Renal cortex interstitium (tissue), 11 donors: ENCODE measurements around the gene WDR70. TPM values are rescaled to one million over a fixed set of nuclear protein-coding genes. Genes with fewer than 3 reads are reported as not detected.
"Not testable (repeated sequence)": the region's sequence is repeated elsewhere in the genome, so short reads cannot be mapped to it uniquely, and the experiment has no call there.

Experiments
- DNase-seq, 11 donors: peaks; one replicate each; pipeline ENCODE4 v3.0.0-alpha.2; 2013; ENCODE audit warnings: low read depth in 9 of 11, low spot score in 4 of 11; ENCODE audit errors: extremely low read depth in 1 of 11
- polyA plus RNA-seq, 3 donors: library from polyadenylated mRNA; unstranded; fragments of 120-200 nt; gene quantifications; one replicate each; pipeline ENCODE4 v1.2.1, GENCODE V29; 2013; ENCODE audit not compliant: insufficient read length in 3 of 3

Gene WDR70
- polyA plus RNA-seq, 3 donors = 47.0 to 56.5 (median 53.3) TPM

DNA sequence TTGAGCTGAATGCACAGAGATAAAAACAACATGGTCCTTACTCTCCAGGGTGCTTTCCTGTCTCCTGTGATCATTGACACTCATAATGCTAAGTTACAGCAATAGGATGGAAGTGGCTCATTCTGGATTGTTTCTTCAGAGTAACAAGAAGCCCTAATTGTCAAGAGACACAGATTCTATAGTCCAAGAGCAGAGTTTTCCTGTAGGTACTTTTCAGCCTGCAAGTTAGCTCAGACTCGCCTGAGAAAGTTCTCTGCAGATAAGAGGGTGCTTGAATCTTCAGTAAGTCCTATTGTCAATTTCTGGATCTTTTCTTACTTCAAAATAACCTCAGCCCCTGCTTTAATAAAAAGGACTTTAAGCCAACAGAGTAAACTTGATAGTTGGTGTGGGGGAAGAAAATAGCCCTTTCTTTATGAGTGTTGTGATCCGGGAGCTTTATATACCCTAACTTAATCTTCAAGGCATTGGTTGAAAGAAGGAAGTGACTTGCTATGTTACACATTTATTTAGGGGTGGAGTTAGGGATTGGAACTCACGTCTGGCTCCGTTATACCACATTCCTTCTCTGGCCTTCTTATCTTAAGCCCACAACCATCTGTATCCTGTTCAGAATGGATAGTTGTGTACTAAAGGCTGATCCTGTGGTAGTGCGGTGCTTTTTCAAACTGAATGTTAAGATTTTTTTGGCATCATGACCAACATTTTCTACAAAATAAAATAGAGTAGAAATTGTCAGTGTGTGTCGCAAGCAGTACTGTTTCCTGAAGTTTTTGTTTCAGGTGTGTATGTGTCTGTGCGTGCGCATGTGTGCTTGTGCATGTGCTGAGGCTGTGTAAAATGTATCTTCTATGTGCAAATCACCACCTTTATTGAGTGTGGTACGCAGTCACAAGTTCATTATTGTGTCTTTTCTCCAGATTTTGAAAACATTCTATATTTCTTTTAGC is 173.9 kb downstream of the WDR70 start:
- DNase-seq = peak in 6 of 11 donors; percentile 1 to 16 (median 8)

- no peak for DNase-seq
Measured at GRCh38 chr5:37553720-37554404, 174.7 kb downstream of the WDR70 start.

DNA sequence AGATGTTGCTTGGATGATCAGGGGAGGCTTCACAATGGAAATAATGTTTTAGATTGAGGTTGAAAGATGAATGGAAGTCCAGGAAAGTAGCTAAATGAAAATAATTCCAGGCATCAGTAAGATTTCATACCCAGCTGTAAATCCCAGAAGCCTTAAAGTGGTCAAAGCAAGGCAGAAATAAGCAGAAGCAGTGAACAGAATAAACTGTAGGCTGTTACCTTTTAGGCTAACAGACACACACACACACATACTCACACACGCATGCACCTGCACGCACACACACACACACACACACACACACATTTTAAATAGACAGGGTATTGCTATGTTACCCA is 175.3 kb downstream of the WDR70 start:
- no peak for DNase-seq

DNA sequence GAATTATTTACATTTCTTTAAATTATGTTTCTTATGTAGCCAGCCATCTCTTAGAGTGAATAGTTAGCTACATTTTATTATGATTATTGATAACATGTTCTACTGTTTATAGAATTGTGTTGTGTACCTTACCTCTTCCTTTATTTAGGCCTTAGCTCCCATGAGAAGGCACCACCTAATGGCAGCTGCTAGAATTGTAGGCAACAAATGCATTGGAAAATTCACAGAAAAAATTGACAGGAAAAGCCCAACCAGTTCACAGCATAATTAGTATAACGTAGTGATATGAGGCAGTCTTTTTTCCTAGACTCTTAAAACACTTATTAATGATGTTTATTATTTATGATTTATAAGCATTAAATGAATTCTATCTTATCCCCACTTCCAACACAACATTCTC is 175.8 kb downstream of the WDR70 start:
- no peak for DNase-seq

DNA sequence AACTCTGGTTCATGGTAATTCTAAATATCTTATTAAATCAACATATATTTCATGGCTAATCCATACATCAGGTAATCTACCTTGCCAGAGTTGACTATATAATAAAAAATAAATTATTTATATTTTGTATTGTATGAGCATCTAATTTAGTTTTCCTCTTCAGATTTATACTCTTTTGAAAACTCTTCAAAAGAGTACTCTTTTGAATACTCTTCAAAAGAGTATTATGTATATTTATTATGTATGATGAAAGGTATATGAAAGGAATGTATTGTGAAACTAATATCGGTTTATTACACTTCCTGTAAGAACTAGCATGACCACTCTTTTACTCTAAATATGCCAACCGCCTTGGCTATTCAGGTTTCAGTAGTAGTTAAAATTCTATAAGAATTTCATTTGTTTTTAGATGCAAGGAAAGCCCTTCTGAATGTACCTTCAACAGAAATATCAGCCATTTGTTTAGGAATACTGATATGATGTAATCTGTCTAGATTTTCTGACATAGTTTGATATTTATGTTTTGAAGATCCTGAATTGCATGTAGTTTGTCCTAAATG is 178.7 kb downstream of the WDR70 start:
- no peak for DNase-seq

DNA sequence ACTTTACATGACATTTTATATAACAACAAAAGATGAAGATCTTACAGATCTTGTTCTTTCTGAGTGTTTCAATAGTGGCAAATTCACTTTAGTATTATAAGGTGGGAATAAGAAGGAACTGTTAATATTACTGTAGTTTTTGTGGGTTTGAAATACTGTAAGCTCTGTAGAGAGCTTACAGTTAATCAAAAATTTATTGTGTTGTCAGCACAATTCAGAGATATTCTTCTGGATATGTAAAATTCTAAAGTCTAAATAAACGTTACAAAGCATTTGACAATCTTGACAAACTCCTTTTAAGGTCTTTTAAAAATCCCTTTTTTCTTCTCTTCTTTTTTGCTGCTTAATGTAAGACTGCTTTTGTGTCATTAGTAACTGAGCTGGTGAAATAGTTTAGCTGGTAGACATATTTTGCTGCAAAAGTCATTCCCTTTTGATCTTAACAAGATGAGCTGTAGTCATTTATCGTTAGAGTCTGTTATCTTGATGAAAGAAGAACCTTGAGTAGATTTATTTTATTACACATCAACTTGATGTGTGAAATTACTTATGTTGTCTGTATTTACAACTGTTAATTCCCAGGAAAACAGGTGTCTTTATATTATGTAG is 186.0 kb downstream of the WDR70 start:
- no peak for DNase-seq

GRCh38 chr5:37567566-37567965 is 188.4 kb downstream of the WDR70 start:
- no peak for DNase-seq

- no peak for DNase-seq
Measured at GRCh38 chr5:37568018-37568753, 189.1 kb downstream of the WDR70 start.

GRCh38 chr5:37568893-37569292 is 189.8 kb downstream of the WDR70 start:
- DNase-seq = no peak

GRCh38 chr5:37569466-37569865 is 190.3 kb downstream of the WDR70 start:
- no peak for DNase-seq

DNA sequence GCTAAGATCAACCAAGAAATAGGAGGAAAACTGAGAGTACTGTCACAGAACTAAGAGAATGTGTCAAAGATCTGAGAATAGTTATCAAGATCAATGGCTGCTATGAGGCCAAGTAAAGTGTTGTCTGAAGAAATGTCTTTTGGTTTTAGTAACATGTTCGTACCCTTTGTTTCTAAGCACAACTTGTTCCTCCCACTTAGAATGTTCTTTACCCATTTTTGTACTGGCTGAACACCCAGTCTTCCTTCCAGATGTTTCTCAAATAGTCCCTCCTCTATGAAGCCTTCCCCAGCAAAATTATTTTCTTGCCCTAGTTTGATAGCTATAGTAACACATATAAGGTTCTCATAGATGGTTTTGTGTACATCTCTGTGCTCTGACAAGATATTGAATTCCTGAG is 191.5 kb downstream of the WDR70 start:
- no peak for DNase-seq

GRCh38 chr5:37571985-37572384 is 192.9 kb downstream of the WDR70 start:
- DNase-seq = no peak

DNA sequence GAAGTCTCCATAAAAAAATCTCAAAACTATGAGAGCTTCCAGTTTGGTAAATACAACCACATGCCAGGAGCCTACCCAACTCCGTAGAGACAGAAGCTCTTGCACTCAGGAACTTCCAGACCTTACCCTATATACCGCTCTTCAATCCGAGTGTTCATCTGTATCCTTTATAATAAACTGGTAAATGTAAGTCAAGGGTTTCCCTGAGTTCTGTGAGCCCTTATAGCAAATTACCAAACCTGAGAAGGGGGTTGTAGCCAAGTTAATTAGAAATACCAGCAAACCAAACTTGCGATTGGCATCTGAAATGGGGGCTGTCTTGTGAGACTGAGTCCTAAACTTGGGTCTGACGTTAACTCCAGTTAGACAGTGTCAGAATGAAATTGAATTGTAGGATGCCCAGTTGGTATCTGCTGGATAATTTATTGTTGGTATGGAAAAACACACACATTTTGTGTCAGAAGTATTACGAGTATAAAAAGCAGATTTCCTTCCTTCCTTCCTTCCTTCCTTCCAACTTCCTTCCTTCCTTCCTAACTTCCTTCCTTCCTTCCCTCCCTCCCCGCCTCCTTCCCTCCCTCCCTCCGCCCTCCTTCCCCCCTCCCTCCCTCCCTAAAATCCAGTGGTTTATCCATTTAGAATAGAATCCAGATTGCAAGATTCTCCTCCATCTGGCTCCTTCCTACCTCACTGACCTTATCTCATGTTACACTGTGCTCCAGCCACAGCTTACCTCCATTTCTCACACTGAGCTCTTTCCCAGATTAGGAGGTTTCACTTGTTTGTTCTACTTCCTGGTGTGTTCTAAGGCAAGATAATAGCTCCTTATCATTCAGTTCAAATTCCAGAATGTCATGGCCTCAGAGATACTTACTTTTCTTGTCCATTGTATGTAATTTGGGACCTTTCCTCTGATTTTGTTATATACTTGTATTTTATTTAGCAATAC is 196.7 kb downstream of the WDR70 start:
- DNase-seq = no peak

GRCh38 chr5:37576552-37576951 is 197.4 kb downstream of the WDR70 start:
- no peak for DNase-seq

DNA sequence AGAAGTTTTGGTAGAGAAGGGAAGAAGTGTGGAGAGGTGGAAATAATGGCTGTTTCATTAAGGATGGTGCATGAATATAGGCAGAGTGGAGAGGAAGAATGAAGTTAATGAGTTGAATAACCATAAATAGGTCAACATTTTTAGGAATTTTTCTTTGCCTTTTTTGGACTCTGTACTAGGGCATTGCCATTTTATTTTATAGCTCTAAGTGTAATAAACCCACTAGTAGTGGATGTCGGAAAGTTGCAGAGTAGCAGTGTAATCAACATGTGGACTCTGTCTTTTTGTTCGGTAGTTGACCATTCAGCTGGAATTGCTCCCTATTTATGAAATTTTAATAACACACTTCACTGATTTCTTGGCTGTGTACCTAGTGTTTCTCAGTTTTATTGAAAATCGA is 199.1 kb downstream of the WDR70 start:
- DNase-seq = no peak

GRCh38 chr5:37580106-37580505 is 201.0 kb downstream of the WDR70 start:
- no peak for DNase-seq

- no peak for DNase-seq
Measured at GRCh38 chr5:37582202-37582601, 203.1 kb downstream of the WDR70 start.

GRCh38 chr5:37593292-37593691 is 214.2 kb downstream of the WDR70 start:
- not testable (repeated sequence) for DNase-seq
